Measurements from ENCODE around the gene BHLHE40. TPM values are rescaled to one million over a fixed set of nuclear protein-coding genes. Genes with fewer than 3 reads are reported as not detected.

The BHLHE40 gene
- total RNA-seq (100 to 1,000 TPM in 2 of 5 experiments, 10 to 100 TPM in 1, 1 to 10 TPM in 2; 3.9 to 383 (median 71.2) TPM), polyA plus RNA-seq (1 to 10 TPM in 1 of 2 donors, under 1 TPM in 1; 0.82 to 3.1 TPM), total RNA-seq (27.3 reads per million, percentile 57 among the genes with 10 or more reads in this experiment)

- ATAC-seq (no peak), DNase-seq (peak in 7 of 9 donors; percentile 16 to 57 (median 39))
Observed at GRCh38 chr3:4979428-4980228, at the start of gene BHLHE40. Gene BHLHE40, plus strand, starts transcription at chr3:4979437. Its CDS starts 282 bp downstream, at chr3:4979719.

GRCh38 chr3:4930501-4930900 lies 48.7 kb upstream of the BHLHE40 start:
- POLR2A ChIA-PET = no interaction called here
- no peak for ATAC-seq
- H3K4me3 ChIP-seq (ENCODE audit: low read length) = no peak overlapping the region
- CTCF ChIA-PET = no interaction called here
- peaks cover 4 to 48% (median 10%) of the 10 kb centered on the region in 7 donors for H3K4me1 Mint-ChIP-seq
- peaks cover 0 to 7% of the 10 kb centered on the region in 2 donors for H3K4me1 ChIP-seq (ENCODE audit: control insufficient read depth in 2 of 2, insufficient read depth in 2 of 2, low read length in 2 of 2)
- peaks cover 0 to 11% (median 0%) of the 10 kb centered on the region in 5 donors for H3K36me3 Mint-ChIP-seq
- no peaks in the 10 kb centered on the region for H3K36me3 ChIP-seq (ENCODE audit: control insufficient read depth in 2 of 3, insufficient read depth in 3 of 3, low read length in 3 of 3)
- H3K27me3 Mint-ChIP-seq = no peaks in the 10 kb centered on the region
- H3K27ac Mint-ChIP-seq = no peak overlapping the region
- no peak for DNase-seq
- no peak overlapping the region for H3K27ac ChIP-seq (ENCODE audit: low read depth, low read length)
- no peak overlapping the region for H3K4me3 Mint-ChIP-seq
- intact Hi-C loops (cut with micrococcal nuclease) = no loop called here
- no peaks in the 10 kb centered on the region for H3K9me3 ChIP-seq (ENCODE audit: control insufficient read depth in 2 of 3, low read length in 3 of 3)
- H3K9me3 Mint-ChIP-seq = peaks cover 0 to 4% (median 0%) of the 10 kb centered on the region in 11 donors
- no peaks in the 10 kb centered on the region for H3K27me3 ChIP-seq (ENCODE audit: control insufficient read depth in 2 of 2, insufficient read depth in 2 of 2, low read length in 2 of 2)

More at GRCh38 chr3:4979428-4980228, at the start of gene BHLHE40:
- peak within 1 kb of the TSS; percentile 59 for H3K27ac ChIP-seq (ENCODE audit: low read depth, low read length)
- H3K36me3 ChIP-seq (ENCODE audit: control insufficient read depth in 2 of 3, insufficient read depth in 3 of 3, low read length in 3 of 3) = peaks cover 0 to 10% (median 8%) of the 10 kb centered on the region in 3 experiments
- H3K27me3 ChIP-seq (ENCODE audit: control insufficient read depth in 2 of 2, insufficient read depth in 2 of 2, low read length in 2 of 2) = no peaks in the 10 kb centered on the region
- intact Hi-C loops (cut with micrococcal nuclease) = loop anchor here (1.0 to 10.0 kb wide), 13 partner anchors 8 to 485 kb away; partner anchors contain the start of genes ARL8B (in 2 of the 2) and ITPR1 (in 1 of the 2)
- H3K36me3 Mint-ChIP-seq = peaks cover 3 to 52% (median 5%) of the 10 kb centered on the region in 5 donors
- peaks cover 41 to 58% (median 50%) of the 10 kb centered on the region in 7 donors for H3K4me1 Mint-ChIP-seq
- peaks cover 0 to 2% (median 0%) of the 10 kb centered on the region in 5 donors for H3K27me3 Mint-ChIP-seq
- H3K9me3 ChIP-seq (ENCODE audit: control insufficient read depth in 2 of 3, low read length in 3 of 3) = no peaks in the 10 kb centered on the region
- peaks cover 27 to 48% of the 10 kb centered on the region in 2 donors for H3K4me1 ChIP-seq (ENCODE audit: control insufficient read depth in 2 of 2, insufficient read depth in 2 of 2, low read length in 2 of 2)
- ChIA-PET POLR2A (interaction anchor here (1.1 to 1.8 kb wide), 5 partner anchors 16 to 136 kb away, joined by 3 to 5 read pairs (median 4); no protein-coding TSS in a partner anchor), CTCF (interaction anchor here (1.0 to 4.5 kb wide), 14 partner anchors 20 to 269 kb away, joined by 3 to 18 read pairs (median 5); partner anchors contain the start of gene ARL8B)
- peak within 1 kb of the TSS; percentile 86 for H3K4me3 ChIP-seq (ENCODE audit: low read length)
- no peaks in the 10 kb centered on the region for H3K9me3 Mint-ChIP-seq
- H3K27ac Mint-ChIP-seq = peak within 1 kb of the TSS; percentile 64 to 100 (median 84)
- peak within 1 kb of the TSS; percentile 91 to 100 (median 96) for H3K4me3 Mint-ChIP-seq

GRCh38 chr3:4934050-4934449 lies 45.2 kb upstream of the BHLHE40 start:
- no peak overlapping the region for H3K27ac ChIP-seq (ENCODE audit: low read depth, low read length)

GRCh38 chr3:4935347-4935746 lies 43.9 kb upstream of the BHLHE40 start:
- no peaks in the 10 kb centered on the region for H3K27me3 Mint-ChIP-seq
- DNase-seq (peak in 1 of 9 donors; percentile 27), ATAC-seq (no peak)
- H3K4me3 Mint-ChIP-seq = peak overlapping the region in 1 of 10 donors; percentile 51
- Histone ChIP-seq H3K27me3 (ENCODE audit: control insufficient read depth in 2 of 2, insufficient read depth in 2 of 2, low read length in 2 of 2) (no peaks in the 10 kb centered on the region), H3K4me1 (ENCODE audit: control insufficient read depth in 2 of 2, insufficient read depth in 2 of 2, low read length in 2 of 2) (peaks cover 0 to 3% of the 10 kb centered on the region in 2 donors), H3K9me3 (ENCODE audit: control insufficient read depth in 2 of 3, low read length in 3 of 3) (no peaks in the 10 kb centered on the region), H3K27ac (ENCODE audit: low read depth, low read length) (no peak overlapping the region), H3K4me3 (ENCODE audit: low read length) (no peak overlapping the region), H3K36me3 (ENCODE audit: control insufficient read depth in 2 of 3, insufficient read depth in 3 of 3, low read length in 3 of 3) (no peaks in the 10 kb centered on the region)
- peak overlapping the region in 2 of 9 donors; percentile 44 to 67 for H3K27ac Mint-ChIP-seq
- peaks cover 0 to 11% (median 0%) of the 10 kb centered on the region in 5 donors for H3K36me3 Mint-ChIP-seq
- peaks cover 0 to 7% (median 0%) of the 10 kb centered on the region in 11 donors for H3K9me3 Mint-ChIP-seq
- POLR2A ChIA-PET = no interaction called here
- CTCF ChIA-PET = interaction anchor here (0.6 kb wide), 1 partner anchor 95 kb away, joined by 3 read pairs; no protein-coding TSS in a partner anchor
- H3K4me1 Mint-ChIP-seq = peaks cover 0 to 32% (median 5%) of the 10 kb centered on the region in 7 donors
- intact Hi-C loops (cut with micrococcal nuclease) = no loop called here

More at GRCh38 chr3:4934050-4934449, 45.2 kb upstream of the BHLHE40 start:
- H3K9me3 ChIP-seq (ENCODE audit: control insufficient read depth in 2 of 3, low read length in 3 of 3) = no peaks in the 10 kb centered on the region
- H3K36me3 Mint-ChIP-seq = peaks cover 0 to 11% (median 0%) of the 10 kb centered on the region in 5 donors
- no peak overlapping the region for H3K27ac Mint-ChIP-seq
- intact Hi-C loops (cut with micrococcal nuclease) = no loop called here
- DNase-seq (no peak), ATAC-seq (no peak)
- peaks cover 0 to 3% of the 10 kb centered on the region in 2 donors for H3K4me1 ChIP-seq (ENCODE audit: control insufficient read depth in 2 of 2, insufficient read depth in 2 of 2, low read length in 2 of 2)
- no peaks in the 10 kb centered on the region for H3K27me3 Mint-ChIP-seq
- H3K4me1 Mint-ChIP-seq = peaks cover 0 to 40% (median 5%) of the 10 kb centered on the region in 7 donors
- H3K9me3 Mint-ChIP-seq = peaks cover 0 to 7% (median 0%) of the 10 kb centered on the region in 11 donors
- no peak overlapping the region for H3K4me3 ChIP-seq (ENCODE audit: low read length)
- no peaks in the 10 kb centered on the region for H3K27me3 ChIP-seq (ENCODE audit: control insufficient read depth in 2 of 2, insufficient read depth in 2 of 2, low read length in 2 of 2)
- CTCF ChIA-PET = no interaction called here
- POLR2A ChIA-PET = no interaction called here
- H3K4me3 Mint-ChIP-seq = no peak overlapping the region
- no peaks in the 10 kb centered on the region for H3K36me3 ChIP-seq (ENCODE audit: control insufficient read depth in 2 of 3, insufficient read depth in 3 of 3, low read length in 3 of 3)

- H3K27ac Mint-ChIP-seq = no peak overlapping the region
- H3K4me3 Mint-ChIP-seq = no peak overlapping the region
- intact Hi-C loops (cut with micrococcal nuclease) = no loop called here
- no peak overlapping the region for H3K4me3 ChIP-seq (ENCODE audit: low read length)
- ChIA-PET CTCF (interaction anchor here (0.6 kb wide), 1 partner anchor 123 kb away, joined by 6 read pairs; no protein-coding TSS in a partner anchor), POLR2A (no interaction called here)
- no peaks in the 10 kb centered on the region for H3K27me3 Mint-ChIP-seq
- ATAC-seq = no peak
- H3K4me1 Mint-ChIP-seq = peaks cover 0 to 25% (median 5%) of the 10 kb centered on the region in 7 donors
- no peaks in the 10 kb centered on the region for H3K9me3 ChIP-seq (ENCODE audit: control insufficient read depth in 2 of 3, low read length in 3 of 3)
- H3K27ac ChIP-seq (ENCODE audit: low read depth, low read length) = no peak overlapping the region
- no peak for DNase-seq
- H3K4me1 ChIP-seq (ENCODE audit: control insufficient read depth in 2 of 2, insufficient read depth in 2 of 2, low read length in 2 of 2) = peaks cover 0 to 3% of the 10 kb centered on the region in 2 donors
- H3K36me3 Mint-ChIP-seq = peaks cover 0 to 13% (median 0%) of the 10 kb centered on the region in 5 donors
- no peaks in the 10 kb centered on the region for H3K36me3 ChIP-seq (ENCODE audit: control insufficient read depth in 2 of 3, insufficient read depth in 3 of 3, low read length in 3 of 3)
- no peaks in the 10 kb centered on the region for H3K27me3 ChIP-seq (ENCODE audit: control insufficient read depth in 2 of 2, insufficient read depth in 2 of 2, low read length in 2 of 2)
- peaks cover 0 to 7% (median 0%) of the 10 kb centered on the region in 11 donors for H3K9me3 Mint-ChIP-seq
Observed at GRCh38 chr3:4936982-4937614, 42.1 kb upstream of the BHLHE40 start.

- DNase-seq = no peak
- Mint-ChIP-seq H3K27ac (no peak overlapping the region), H3K27me3 (no peaks in the 10 kb centered on the region), H3K4me3 (no peak overlapping the region), H3K9me3 (peaks cover 0 to 7% (median 0%) of the 10 kb centered on the region in 11 donors), H3K36me3 (peaks cover 0 to 13% (median 0%) of the 10 kb centered on the region in 5 donors), H3K4me1 (peaks cover 0 to 23% (median 5%) of the 10 kb centered on the region in 7 donors)
- Histone ChIP-seq H3K4me1 (ENCODE audit: control insufficient read depth in 2 of 2, insufficient read depth in 2 of 2, low read length in 2 of 2) (peaks cover 0 to 3% of the 10 kb centered on the region in 2 donors), H3K4me3 (ENCODE audit: low read length) (no peak overlapping the region), H3K27ac (ENCODE audit: low read depth, low read length) (no peak overlapping the region), H3K36me3 (ENCODE audit: control insufficient read depth in 2 of 3, insufficient read depth in 3 of 3, low read length in 3 of 3) (no peaks in the 10 kb centered on the region), H3K9me3 (ENCODE audit: control insufficient read depth in 2 of 3, low read length in 3 of 3) (no peaks in the 10 kb centered on the region), H3K27me3 (ENCODE audit: control insufficient read depth in 2 of 2, insufficient read depth in 2 of 2, low read length in 2 of 2) (no peaks in the 10 kb centered on the region)
- POLR2A ChIA-PET = no interaction called here
- CTCF ChIA-PET = no interaction called here
- intact Hi-C loops (cut with micrococcal nuclease) = no loop called here
- ATAC-seq = no peak
Observed at GRCh38 chr3:4938281-4938982, 40.8 kb upstream of the BHLHE40 start.
